HG03565 (cell line): ENCODE measurements around the gene RASA1.

ENCODE experiments used
- ATAC-seq: cut with Tn5 transposase; IDR thresholded peaks from one replicate; pipeline ENCODE4 v1.9.1; 2021; ENCODE audit warnings: mild to moderate bottlenecking, moderate library complexity; ENCODE audit not compliant: unreplicated experiment

Gene RASA1

GRCh38 chr5:87400305-87400899, 132.7 kb downstream of the RASA1 start:
- ATAC-seq: peak; percentile 80

GRCh38 chr5:87401626-87402025, 133.9 kb downstream of the RASA1 start:
- no peak for ATAC-seq

GRCh38 chr5:87403409-87403808, 135.7 kb downstream of the RASA1 start:
- ATAC-seq: no peak

- no peak for ATAC-seq
These were observed 136.2 kb downstream of the RASA1 start for GRCh38 chr5:87403899-87404298.

- no peak for ATAC-seq
These were observed 136.7 kb downstream of the RASA1 start for GRCh38 chr5:87404359-87404758.

GRCh38 chr5:87405472-87406155, 137.9 kb downstream of the RASA1 start:
- no peak for ATAC-seq

- ATAC-seq: no peak
These were observed 140.5 kb downstream of the RASA1 start for GRCh38 chr5:87408204-87408603.

GRCh38 chr5:87410931-87411330, 143.2 kb downstream of the RASA1 start:
- ATAC-seq: no peak

- ATAC-seq: no peak
These were observed 143.9 kb downstream of the RASA1 start for GRCh38 chr5:87411586-87411972.

GRCh38 chr5:87411973-87412629, 144.4 kb downstream of the RASA1 start:
- ATAC-seq: no peak

- ATAC-seq: peak; percentile 99
These were observed 145.1 kb downstream of the RASA1 start, which contains the start of gene CCNH for GRCh38 chr5:87412630-87413342. TSS of gene CCNH (minus strand) at chr5:87412930. CDS start at chr5:87412794, 136 bp downstream.

GRCh38 chr5:87413343-87413645, 145.6 kb downstream of the RASA1 start:
- ATAC-seq: no peak

GRCh38 chr5:87418506-87418905, 150.8 kb downstream of the RASA1 start:
- no peak for ATAC-seq

- no peak for ATAC-seq
These were observed 153.6 kb downstream of the RASA1 start for GRCh38 chr5:87421307-87421706.

GRCh38 chr5:87423755-87424154, 156.1 kb downstream of the RASA1 start:
- ATAC-seq: no peak

GRCh38 chr5:87430863-87431457, 163.3 kb downstream of the RASA1 start:
- no peak for ATAC-seq

GRCh38 chr5:87432460-87432859, 164.8 kb downstream of the RASA1 start:
- no peak for ATAC-seq

- no peak for ATAC-seq
These were observed 166.3 kb downstream of the RASA1 start for GRCh38 chr5:87433945-87434344.

GRCh38 chr5:87434461-87434860, 166.8 kb downstream of the RASA1 start:
- no peak for ATAC-seq

- no peak for ATAC-seq
These were observed 167.5 kb downstream of the RASA1 start for GRCh38 chr5:87435144-87435694.

GRCh38 chr5:87437724-87438123, 170.0 kb downstream of the RASA1 start:
- ATAC-seq: no peak
